GM21717 (cell line): Measurements from ENCODE around the gene MAST4.
A peak's percentile ranks its signal among the peaks of the same experiment; 100 is the strongest.

ENCODE experiments used
- ATAC-seq: cut with Tn5 transposase; IDR thresholded peaks from one replicate; pipeline ENCODE4 v1.9.1; 2021; ENCODE audit warnings: mild to moderate bottlenecking, moderate library complexity; ENCODE audit not compliant: unreplicated experiment

The MAST4 gene

GRCh38 chr5:67144183-67144639 lies 548.0 kb downstream of the MAST4 start:
- ATAC-seq: no peak

- no peak for ATAC-seq
Observed at GRCh38 chr5:67146574-67146973, 550.4 kb downstream of the MAST4 start.

- ATAC-seq: no peak
Observed at GRCh38 chr5:67146981-67147380, 550.8 kb downstream of the MAST4 start.

GRCh38 chr5:67147760-67148159 lies 551.6 kb downstream of the MAST4 start:
- ATAC-seq: no peak

GRCh38 chr5:67149057-67149950 lies 553.1 kb downstream of the MAST4 start:
- ATAC-seq: no peak

- ATAC-seq: no peak
Observed at GRCh38 chr5:67149951-67150523, 553.8 kb downstream of the MAST4 start.

- no peak for ATAC-seq
Observed at GRCh38 chr5:67152400-67152799, 556.2 kb downstream of the MAST4 start.

GRCh38 chr5:67153292-67153691 lies 557.1 kb downstream of the MAST4 start:
- ATAC-seq: no peak

GRCh38 chr5:67154556-67155206 lies 558.5 kb downstream of the MAST4 start:
- ATAC-seq: no peak

GRCh38 chr5:67156976-67157583 lies 560.9 kb downstream of the MAST4 start:
- no peak for ATAC-seq

- ATAC-seq: no peak
Observed at GRCh38 chr5:67160272-67160671, 564.1 kb downstream of the MAST4 start.

- ATAC-seq: no peak
Observed at GRCh38 chr5:67160985-67161384, 564.8 kb downstream of the MAST4 start.

GRCh38 chr5:67161767-67162166 lies 565.6 kb downstream of the MAST4 start:
- no peak for ATAC-seq

- no peak for ATAC-seq
Observed at GRCh38 chr5:67163231-67163756, 567.1 kb downstream of the MAST4 start.

- ATAC-seq: no peak
Observed at GRCh38 chr5:67163863-67164595, 567.8 kb downstream of the MAST4 start.

- ATAC-seq: no peak
Observed at GRCh38 chr5:67164856-67165525, 568.8 kb downstream of the MAST4 start.

GRCh38 chr5:67165526-67166459 lies 569.6 kb downstream of the MAST4 start:
- peak; percentile 90 for ATAC-seq

- ATAC-seq: peak; percentile 57
Observed at GRCh38 chr5:67166460-67167285, 570.5 kb downstream of the MAST4 start.
